ENCODE measurements around the gene CD300H.

CD300H gene

DNA sequence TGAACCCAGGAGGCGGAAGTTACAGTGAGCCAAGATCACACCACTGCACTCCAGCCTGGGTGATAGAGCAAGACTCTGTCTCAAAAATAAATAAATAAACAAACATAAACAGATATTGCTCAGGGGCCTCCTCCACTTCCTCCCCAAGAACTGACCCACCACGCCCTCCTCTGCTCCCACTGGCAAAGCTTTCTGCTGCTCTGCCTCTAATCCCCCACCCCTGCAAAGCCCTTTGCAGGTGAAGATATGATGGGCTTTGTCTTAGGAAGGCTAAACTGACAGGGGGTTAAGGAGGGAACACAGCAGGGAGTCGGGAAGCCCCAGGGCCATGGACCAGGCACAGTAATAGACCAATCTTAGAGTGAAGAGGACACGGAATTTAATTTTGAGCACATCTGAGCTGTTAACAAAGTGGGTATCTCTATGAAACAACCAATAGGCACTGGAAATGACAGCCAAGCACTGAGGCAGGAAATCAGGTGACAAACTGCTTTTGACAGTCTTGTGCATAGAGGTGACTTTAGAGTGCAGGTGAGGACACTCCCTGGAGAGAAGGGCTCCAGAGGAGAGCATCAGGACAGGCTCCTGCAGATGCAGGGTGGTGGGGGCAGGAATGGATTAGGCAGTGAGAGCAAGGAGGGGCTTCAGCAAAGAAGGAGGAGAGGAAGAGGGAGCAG lies 31.2 kb upstream of the CD300H start:
- Histone ChIP-seq H3K9ac (peak overlapping the region in 4 of 11 experiments; percentile 13 to 72 (median 49); a peak in 3 of 22 replicates), H3K27ac (peak overlapping the region in 8 of 11 experiments; percentile 38 to 86 (median 79); a peak in 13 of 22 replicates), H4K20me1 (peaks cover 0 to 17% (median 0%) of the 10 kb centered on the region in 11 experiments; a peak in 6 of 22 replicates), H3K4me1 (peaks cover 51 to 71% (median 69%) of the 10 kb centered on the region in 10 experiments), H3K4me3 (no peak overlapping the region), H3K4me2 (peak overlapping the region; percentile 60 to 94 (median 83)), H3K27me3 (peaks cover 0 to 18% (median 0%) of the 10 kb centered on the region in 11 experiments; a peak in 7 of 22 replicates), H3K9me3 (replicated peaks in 1 of 11) (peaks cover 0 to 6% (median 0%) of the 10 kb centered on the region in 11 experiments; a peak in 1 of 22 replicates), H3K36me3 (no peaks in the 10 kb centered on the region)
- no peak for TF ChIP-seq Cebpa-rat (IDR thresholded peaks at IDR 0.05)

DNA sequence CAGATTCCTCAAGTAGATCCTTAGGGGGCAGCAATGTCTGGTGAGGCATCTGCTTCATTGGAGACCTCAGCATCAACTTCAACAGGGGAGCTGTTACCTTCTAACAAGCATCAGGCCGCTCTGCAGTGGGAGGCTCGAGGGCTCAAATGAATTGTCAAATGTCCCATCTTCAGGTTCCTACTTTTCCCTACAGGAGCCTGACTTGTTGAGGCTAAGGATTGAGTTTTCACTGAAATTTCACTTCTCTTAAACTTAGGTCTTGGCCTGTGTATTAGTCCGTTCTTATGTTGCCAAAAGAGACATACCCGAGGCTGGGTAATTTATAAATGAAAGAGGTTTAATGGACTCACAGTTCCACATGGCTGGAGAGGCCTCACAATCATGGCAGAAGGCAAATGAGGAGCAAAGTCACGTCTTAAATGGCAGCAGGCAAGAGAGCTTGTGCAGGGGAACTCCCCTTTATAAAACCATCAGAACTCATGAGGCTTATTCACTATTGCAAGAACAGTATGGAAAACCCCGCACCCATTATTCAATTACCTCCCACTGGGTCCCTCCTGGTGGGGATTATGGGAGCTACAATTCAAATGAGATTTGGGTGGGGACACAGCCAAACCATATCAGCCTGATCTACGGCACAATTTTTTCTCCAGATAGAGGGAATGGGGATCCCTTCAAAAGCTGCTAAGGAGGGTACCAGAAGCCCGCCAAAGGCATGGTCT lies 29.9 kb upstream of the CD300H start:
- Histone ChIP-seq H3K27ac (no peak overlapping the region; a peak in 1 of 22 replicates), H3K36me3 (no peaks in the 10 kb centered on the region), H3K4me3 (no peak overlapping the region), H4K20me1 (peaks cover 0 to 6% (median 0%) of the 10 kb centered on the region in 11 experiments; a peak in 4 of 22 replicates), H3K27me3 (peaks cover 0 to 5% (median 0%) of the 10 kb centered on the region in 11 experiments; a peak in 7 of 22 replicates), H3K9ac (no peak overlapping the region), H3K4me2 (peak overlapping the region in 6 of 11 experiments; percentile 81 to 94 (median 88); a peak in 11 of 22 replicates), H3K9me3 (replicated peaks in 1 of 11) (peaks cover 0 to 6% (median 0%) of the 10 kb centered on the region in 11 experiments; a peak in 1 of 22 replicates), H3K4me1 (peaks cover 43 to 65% (median 62%) of the 10 kb centered on the region in 10 experiments)
- TF ChIP-seq Cebpa-rat (IDR thresholded peaks at IDR 0.05), result no peak

DNA sequence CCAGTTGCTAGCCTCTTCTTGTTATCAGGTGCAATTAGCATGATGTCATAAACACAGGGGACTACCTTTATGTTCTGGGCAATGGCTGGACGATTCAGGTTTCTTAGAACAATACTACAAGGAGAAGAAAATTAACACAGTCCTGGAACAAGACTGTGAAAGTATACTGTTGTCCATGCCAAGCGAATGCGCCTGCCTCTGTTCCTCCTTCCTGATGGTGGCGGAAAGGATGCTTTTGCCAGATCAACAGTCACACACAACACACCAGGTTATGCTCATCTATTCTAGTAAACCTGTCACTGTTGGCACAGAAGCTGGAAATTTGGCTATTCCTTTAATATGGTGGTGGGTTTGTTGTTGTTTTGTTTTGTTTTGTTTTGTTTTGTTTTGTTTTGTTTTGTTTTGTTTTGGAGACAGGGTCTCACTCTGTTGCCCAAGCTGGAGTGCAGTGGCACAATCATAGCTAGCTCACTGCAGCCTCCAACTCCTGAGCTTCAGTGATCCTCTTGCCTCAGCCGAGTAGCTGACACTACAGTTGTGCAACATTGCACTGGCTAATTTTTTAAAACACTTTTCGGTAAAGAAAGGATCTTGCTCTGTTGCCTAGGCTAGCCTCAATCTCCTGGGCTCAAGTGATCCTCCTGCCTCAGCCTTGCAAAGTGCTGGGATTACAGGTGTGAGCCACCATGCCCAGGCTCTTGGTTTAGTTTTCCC lies 27.9 kb upstream of the CD300H start:
- TF ChIP-seq Cebpa-rat (IDR thresholded peaks at IDR 0.05), result no peak
- Histone ChIP-seq H3K27ac (no peak overlapping the region), H3K4me3 (no peak overlapping the region), H3K9ac (no peak overlapping the region), H3K4me2 (no peak overlapping the region), H4K20me1 (peaks cover 0 to 6% (median 0%) of the 10 kb centered on the region in 11 experiments; a peak in 4 of 22 replicates), H3K27me3 (no peaks in the 10 kb centered on the region), H3K9me3 (replicated peaks in 1 of 11) (peaks cover 0 to 6% (median 0%) of the 10 kb centered on the region in 11 experiments; a peak in 1 of 22 replicates), H3K4me1 (peaks cover 32 to 52% (median 48%) of the 10 kb centered on the region in 10 experiments), H3K36me3 (no peaks in the 10 kb centered on the region)

DNA sequence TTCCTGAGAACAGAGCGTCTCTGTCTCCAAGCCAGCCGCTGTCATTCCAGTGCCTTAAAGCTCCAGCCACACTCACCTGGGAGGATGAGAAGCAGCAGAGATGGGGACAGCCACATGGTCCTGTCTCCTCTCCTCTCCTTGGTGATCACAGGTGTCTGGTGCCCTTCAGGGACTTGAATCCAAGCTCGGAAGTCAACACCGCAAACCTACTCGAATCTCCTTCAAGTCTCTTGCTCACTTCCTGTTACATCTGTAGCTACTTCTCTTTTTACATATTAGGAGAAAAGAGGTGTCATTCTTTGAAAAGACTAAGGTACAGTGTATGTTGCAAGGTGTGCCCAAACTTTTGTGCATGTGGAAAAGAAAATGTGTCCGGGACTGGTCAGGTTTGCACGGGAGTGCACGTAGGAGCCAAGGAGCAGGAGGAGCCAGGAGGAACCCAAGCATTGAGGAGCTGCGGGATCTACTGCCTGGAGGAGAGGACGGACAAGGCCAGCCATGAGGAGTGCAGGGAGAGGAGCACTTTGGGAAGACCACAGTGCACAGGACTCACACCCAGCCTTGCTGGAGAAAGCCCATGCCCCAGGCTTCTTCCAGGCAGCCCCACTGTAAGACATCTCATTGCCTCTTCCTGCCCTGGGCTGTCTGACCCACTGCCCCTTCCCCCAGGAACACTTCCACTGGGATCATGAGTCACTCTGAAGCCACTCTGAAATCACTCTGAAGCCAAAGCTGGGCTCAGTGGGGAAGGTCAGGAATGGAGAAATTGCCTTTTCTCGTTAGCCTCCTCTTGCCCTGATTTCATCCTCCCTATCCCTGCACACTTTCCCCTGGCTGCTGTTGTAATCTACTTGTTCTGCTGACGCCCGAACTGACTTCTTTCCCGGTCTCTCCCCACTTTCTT lies 25.0 kb upstream of the CD300H start, which contains the start of gene CD300LD:
TSS of gene CD300LD (minus strand) at position 197 of the 904 bp plus-strand sequence. CDS start at position 116, 81 bp downstream.
- Histone ChIP-seq H3K4me1 (peaks cover 9 to 24% (median 20%) of the 10 kb centered on the region in 10 experiments; a peak in 19 of 20 replicates), H3K9ac (no peak within 1 kb of the TSS), H4K20me1 (no peaks in the 10 kb centered on the region), H3K36me3 (no peaks in the 10 kb centered on the region), H3K4me3 (no peak within 1 kb of the TSS), H3K4me2 (peak within 1 kb of the TSS; percentile 24 to 80 (median 61); a peak in 21 of 22 replicates), H3K9me3 (replicated peaks in 1 of 11) (peaks cover 0 to 14% (median 0%) of the 10 kb centered on the region in 11 experiments; a peak in 5 of 22 replicates), H3K27me3 (no peaks in the 10 kb centered on the region), H3K27ac (peak within 1 kb of the TSS in 1 of 11 experiments; percentile 27; a peak in 1 of 22 replicates)
- no peak for TF ChIP-seq Cebpa-rat (IDR thresholded peaks at IDR 0.05)

DNA sequence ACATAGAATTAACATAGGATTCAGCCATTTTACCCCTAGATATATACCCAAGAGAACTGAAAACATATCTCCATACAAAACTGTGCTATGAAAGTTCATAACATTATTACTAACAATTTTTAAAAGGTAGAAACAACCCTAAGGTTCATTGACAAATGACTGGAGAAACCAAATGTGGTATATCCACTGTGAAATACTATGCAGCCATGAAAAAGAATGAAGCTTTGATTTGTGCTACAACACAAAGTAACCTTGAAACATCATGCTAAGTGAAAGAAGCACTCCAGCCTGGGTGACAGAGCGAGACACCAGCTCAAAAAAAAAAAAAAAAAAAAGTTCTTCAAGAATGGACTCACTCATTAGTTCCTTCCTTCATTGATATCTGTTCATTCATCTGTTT lies 24.2 kb upstream of the CD300H start:
- no peak for TF ChIP-seq Cebpa-rat (IDR thresholded peaks at IDR 0.05)
- H3K36me3 ChIP-seq, result no peaks in the 10 kb centered on the region
- H4K20me1 ChIP-seq, result no peaks in the 10 kb centered on the region
- no peak overlapping the region for H3K4me3 ChIP-seq
- H3K27me3 ChIP-seq, result no peaks in the 10 kb centered on the region
- H3K4me1 ChIP-seq, result peaks cover 9 to 15% (median 13%) of the 10 kb centered on the region in 10 experiments; a peak in 19 of 20 replicates
- no peak overlapping the region for H3K27ac ChIP-seq
- H3K9me3 ChIP-seq (replicated peaks in 1 of 11), result peaks cover 0 to 14% (median 0%) of the 10 kb centered on the region in 11 experiments; a peak in 5 of 22 replicates
- H3K9ac ChIP-seq, result no peak overlapping the region
- peak overlapping the region in 5 of 11 experiments; percentile 35 to 80 (median 71); a peak in 11 of 22 replicates for H3K4me2 ChIP-seq

DNA sequence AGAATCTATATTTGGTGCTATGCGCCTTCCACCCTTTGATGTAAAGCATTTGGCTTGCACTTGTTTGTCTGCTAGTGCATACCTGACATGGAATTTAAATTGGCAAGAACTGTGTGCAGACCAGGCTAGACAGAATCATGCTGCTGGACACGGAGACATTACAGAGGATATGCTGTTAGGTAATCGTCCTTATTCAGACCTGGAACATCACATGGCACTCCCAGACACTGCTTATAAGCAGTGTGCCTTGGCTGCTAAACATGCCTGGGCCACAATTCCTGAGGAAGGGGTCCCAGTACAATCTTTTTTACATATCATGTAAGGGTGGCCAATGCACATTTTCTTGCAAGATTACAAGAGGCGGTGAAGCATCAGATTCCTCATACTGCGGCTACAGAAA lies 18.4 kb upstream of the CD300H start:
- Histone ChIP-seq H3K27ac (no peak overlapping the region), H3K9me3 (replicated peaks in 1 of 11) (peaks cover 9 to 32% (median 14%) of the 10 kb centered on the region in 11 experiments), H3K9ac (no peak overlapping the region), H3K4me3 (no peak overlapping the region), H3K4me1 (no peaks in the 10 kb centered on the region), H3K27me3 (no peaks in the 10 kb centered on the region), H4K20me1 (no peaks in the 10 kb centered on the region), H3K4me2 (no peak overlapping the region), H3K36me3 (no peaks in the 10 kb centered on the region)
- no peak for TF ChIP-seq Cebpa-rat (IDR thresholded peaks at IDR 0.05)

DNA sequence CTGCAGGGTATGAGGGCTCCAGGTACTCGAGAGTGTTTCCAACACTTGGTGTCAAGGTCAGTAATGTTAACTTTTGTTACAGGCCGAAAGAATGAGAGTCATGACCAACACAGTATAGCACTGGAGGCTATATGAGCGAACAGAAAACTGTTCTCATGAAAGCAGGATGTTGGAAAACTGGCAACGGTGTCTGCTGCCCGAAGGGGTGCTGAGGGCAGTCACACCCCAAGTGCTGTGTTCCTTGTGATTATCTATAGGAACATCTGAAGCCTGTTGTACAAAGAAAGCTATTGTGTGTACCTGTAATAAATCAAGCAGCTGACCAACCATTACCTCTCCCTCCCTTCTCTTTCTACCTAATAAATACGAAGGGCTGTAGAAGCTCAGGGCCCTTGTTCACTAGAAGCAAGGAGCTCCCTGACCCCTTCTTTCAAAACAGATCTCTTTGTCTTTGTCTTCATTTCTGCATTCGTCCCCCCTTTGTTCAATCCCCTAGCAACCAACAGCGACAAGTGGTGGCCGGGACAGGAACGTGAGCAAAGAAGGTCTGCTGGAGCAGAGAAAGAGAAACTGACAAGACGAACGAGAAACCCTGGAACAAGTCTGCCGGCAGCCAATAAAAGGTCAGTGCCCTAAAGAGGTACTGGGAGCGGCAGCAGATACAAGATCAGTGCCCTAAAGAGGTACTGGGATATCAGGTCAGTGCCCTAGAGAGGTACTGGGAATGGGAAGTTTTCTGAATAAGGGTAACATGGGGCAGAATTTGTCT lies 17.2 kb upstream of the CD300H start:
- no peak for TF ChIP-seq Cebpa-rat (IDR thresholded peaks at IDR 0.05)
- Histone ChIP-seq H3K27ac (no peak overlapping the region), H3K9ac (no peak overlapping the region), H3K4me3 (no peak overlapping the region), H3K27me3 (no peaks in the 10 kb centered on the region), H3K4me1 (peaks cover 8 to 10% (median 10%) of the 10 kb centered on the region in 10 experiments), H4K20me1 (no peaks in the 10 kb centered on the region), H3K4me2 (no peak overlapping the region), H3K9me3 (replicated peaks in 1 of 11) (peaks cover 9 to 28% (median 14%) of the 10 kb centered on the region in 11 experiments), H3K36me3 (no peaks in the 10 kb centered on the region)
